Psoas muscle (tissue), 8 donors: Measurements from ENCODE around the gene ATF1. TPM values are rescaled to one million over a fixed set of nuclear protein-coding genes. Genes with fewer than 3 reads are reported as not detected.

Source experiments
- ATAC-seq, 4 donors: fragments of 200-7000 bp; cut with Tn5 transposase; one replicate each; pipeline ENCODE4 v1.9.1; 2020; ENCODE audit warnings: moderate library complexity in 3 of 4, mild to moderate bottlenecking in 2 of 4
- DNase-seq, 2 donors: peaks; one replicate each; pipeline ENCODE4 v3.0.0-alpha.2; 2020
- H3K27ac ChIP-seq: fragments of 200-600 bp; one replicate; pipeline ENCODE4 v1.8.0; 2022
- H3K27me3 ChIP-seq, 3 donors: fragments of 200-600 bp in 1 of 3; one replicate each; pipeline versions ENCODE4 v1.6.1 to v1.8.0; 2013 to 2022; ENCODE audit warnings: low read length in 2 of 3, mild to moderate bottlenecking in 2 of 3, moderate library complexity in 1 of 3; ENCODE audit not compliant: insufficient read depth in 3 of 3
- H3K36me3 ChIP-seq, 2 donors: fragments of 200-600 bp in 1 of 2; one replicate each; pipeline versions ENCODE4 v1.6.1 to v1.8.0; 2013 to 2022; ENCODE audit warnings: low read depth in 1 of 2, mild to moderate bottlenecking in 1 of 2, moderate library complexity in 1 of 2; ENCODE audit not compliant: insufficient read depth in 1 of 2
- H3K4me1 ChIP-seq: fragments of 200-600 bp; one replicate; pipeline ENCODE4 v1.8.0; 2022
- H3K4me3 ChIP-seq: fragments of 200-600 bp; one replicate; pipeline ENCODE4 v1.8.0; 2022; ENCODE audit warnings: mild to moderate bottlenecking
- H3K9me3 ChIP-seq: fragments of 200-600 bp; one replicate; pipeline ENCODE4 v1.8.0; 2022
- WGBS, 3 donors: extraction: QIAGEN DNeasy Blood & Tissue Kit; methylation state at CpG; one replicate each; pipeline versions ENCODE4 v1.1.6 to v1.1.7; 2013; 5-methylcytosine and 5-hydroxymethylcytosine counted together
- intact Hi-C, 2 donors: fragments of 100-400 bp; cut with DNase I; formaldehyde crosslinking; loops; one replicate each; pipeline versions ENCODE4 v1.11.0 to v1.14.2; 2022
- polyA plus RNA-seq, 3 donors: library from polyadenylated mRNA; stranded (reverse); fragments of 200-250 nt; gene quantifications; one replicate each; pipeline ENCODE4 v1.2.3, GENCODE V29; 2013
- total RNA-seq, 4 donors: library from RNA; stranded (reverse); fragmentation: NEBNext Ultra II Directional in 2 of 4; extraction: Animal tissue kit (Norgen Biotek cat#: 25700) in 2 of 4; gene quantifications; one replicate each; pipeline versions ENCODE4 v1.2.1 to v1.2.4, GENCODE V29; 2021 to 2023
- TF ChIP-seq, protein P1 (sequence below): fragments of 200-600 bp; IDR thresholded peaks from one replicate; pipeline ENCODE4 v1.8.0; 2022; ENCODE audit warnings: antibody characterized with exemption
- donor health status: healthy with polysubstance abuse.
- donor health status: DM: no; HTN: no; CAD: no; lungs with moderate emphysema.
- donor health status: Bipolar disorder and iron deficiency.
- donor health status: healthy.
- donor health status: DM: yes; HTN: yes; CAD: no.
- donor health status: DM: no; HTN: no; CAD: no.
- donor health status: DM: no; HTN: no; CAD: no.
- donor health status: DM: yes; HTN: yes; CAD: no.

Gene ATF1
- total and polyA plus RNA-seq, 7 donors = 20.8 to 72.5 (median 41.3) TPM

DNA sequence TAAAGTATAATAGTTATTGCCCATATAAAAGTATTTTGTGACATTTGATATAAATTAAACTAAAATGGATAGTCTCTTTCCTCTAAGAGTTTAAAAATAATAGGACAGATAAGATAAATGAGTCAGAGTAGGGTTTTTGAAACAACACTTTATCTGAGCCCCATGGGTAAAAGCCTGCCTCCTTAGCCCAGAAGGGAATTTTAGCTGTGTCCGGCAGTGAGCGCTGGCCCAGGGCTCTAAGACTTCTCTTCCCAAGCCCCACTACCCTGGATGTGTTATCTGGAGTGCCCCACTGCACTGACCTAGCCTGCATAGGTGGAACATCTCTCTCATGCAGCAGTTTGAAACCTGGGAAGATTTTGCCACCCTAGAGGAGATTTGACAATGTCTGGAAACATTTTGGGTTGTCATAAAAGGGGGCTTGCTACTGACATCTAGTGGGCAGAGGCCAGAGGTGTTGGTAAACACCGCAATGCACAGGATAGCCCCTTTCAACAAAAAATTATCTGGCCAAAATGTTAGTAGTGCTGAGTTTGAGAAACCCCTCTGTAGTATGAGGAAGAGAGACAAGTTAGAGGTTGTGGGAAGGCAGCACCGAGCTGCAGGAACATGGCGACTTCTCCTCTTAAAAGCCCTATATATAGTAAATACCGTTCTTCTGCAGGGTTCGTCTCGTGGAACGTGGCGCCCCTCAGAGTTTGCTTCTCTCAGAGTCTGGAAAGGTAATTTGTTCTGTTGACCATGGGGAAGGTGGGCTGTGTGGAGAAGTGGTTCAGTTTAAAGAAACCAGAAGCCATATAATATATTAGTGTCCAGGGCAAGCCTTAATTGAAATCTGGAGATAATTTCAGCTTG lies 29.3 kb upstream of the ATF1 start:
- TF ChIP-seq, protein P1, sequence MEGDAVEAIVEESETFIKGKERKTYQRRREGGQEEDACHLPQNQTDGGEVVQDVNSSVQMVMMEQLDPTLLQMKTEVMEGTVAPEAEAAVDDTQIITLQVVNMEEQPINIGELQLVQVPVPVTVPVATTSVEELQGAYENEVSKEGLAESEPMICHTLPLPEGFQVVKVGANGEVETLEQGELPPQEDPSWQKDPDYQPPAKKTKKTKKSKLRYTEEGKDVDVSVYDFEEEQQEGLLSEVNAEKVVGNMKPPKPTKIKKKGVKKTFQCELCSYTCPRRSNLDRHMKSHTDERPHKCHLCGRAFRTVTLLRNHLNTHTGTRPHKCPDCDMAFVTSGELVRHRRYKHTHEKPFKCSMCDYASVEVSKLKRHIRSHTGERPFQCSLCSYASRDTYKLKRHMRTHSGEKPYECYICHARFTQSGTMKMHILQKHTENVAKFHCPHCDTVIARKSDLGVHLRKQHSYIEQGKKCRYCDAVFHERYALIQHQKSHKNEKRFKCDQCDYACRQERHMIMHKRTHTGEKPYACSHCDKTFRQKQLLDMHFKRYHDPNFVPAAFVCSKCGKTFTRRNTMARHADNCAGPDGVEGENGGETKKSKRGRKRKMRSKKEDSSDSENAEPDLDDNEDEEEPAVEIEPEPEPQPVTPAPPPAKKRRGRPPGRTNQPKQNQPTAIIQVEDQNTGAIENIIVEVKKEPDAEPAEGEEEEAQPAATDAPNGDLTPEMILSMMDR = peak; percentile 65
- Histone ChIP-seq H3K9me3 (no peaks in the 10 kb centered on the region), H3K27me3 (no peaks in the 10 kb centered on the region), H3K4me3 (no peak overlapping the region), H3K36me3 (peaks cover 11 to 92% of the 10 kb centered on the region in 2 donors), H3K27ac (no peak overlapping the region), H3K4me1 (no peaks in the 10 kb centered on the region)
- DNase-seq (no peak), ATAC-seq (peak in 3 of 4 donors; percentile 74 to 83 (median 76))
- 68 to 82% (median 78%) methylated on average over 10 of the region's 10 CpGs for WGBS, 3 donors
- intact Hi-C loops = loop anchor here (5.0 kb wide), 2 partner anchors 42 to 227 kb away; no protein-coding TSS in a partner anchor

DNA sequence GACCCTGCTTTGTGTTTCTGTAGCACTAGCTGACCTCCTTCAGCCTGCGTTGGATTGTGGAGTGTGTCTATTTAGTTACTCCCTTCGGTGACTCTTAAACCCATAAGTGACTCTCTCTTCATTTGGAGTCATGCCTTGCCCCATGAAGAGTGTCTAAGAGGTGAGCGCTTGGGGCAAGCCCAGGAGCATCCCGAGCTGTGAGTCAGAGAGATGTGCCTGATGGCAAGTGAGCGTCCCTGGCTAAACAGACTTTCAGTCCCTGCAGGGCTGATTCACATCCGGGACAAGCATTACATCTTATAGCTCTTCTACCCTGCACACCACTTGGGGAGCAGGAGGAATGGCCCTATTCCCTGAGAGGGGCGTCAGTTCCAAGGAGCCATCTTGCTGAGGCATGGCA lies 24.3 kb upstream of the ATF1 start:
- no peak overlapping the region for H3K4me3 ChIP-seq
- H3K9me3 ChIP-seq = no peaks in the 10 kb centered on the region
- H3K36me3 ChIP-seq = peaks cover 17 to 93% of the 10 kb centered on the region in 2 donors
- 93 to 97% (median 96%) methylated on average over 7 of the region's 7 CpGs for WGBS, 3 donors
- no peaks in the 10 kb centered on the region for H3K27me3 ChIP-seq
- DNase-seq = no peak
- H3K4me1 ChIP-seq = no peaks in the 10 kb centered on the region
- TF ChIP-seq, protein P1 = no peak
- ATAC-seq = no peak
- intact Hi-C loops = loop anchor here (5.0 kb wide), 1 partner anchor 232 kb away; no protein-coding TSS in a partner anchor
- no peak overlapping the region for H3K27ac ChIP-seq

DNA sequence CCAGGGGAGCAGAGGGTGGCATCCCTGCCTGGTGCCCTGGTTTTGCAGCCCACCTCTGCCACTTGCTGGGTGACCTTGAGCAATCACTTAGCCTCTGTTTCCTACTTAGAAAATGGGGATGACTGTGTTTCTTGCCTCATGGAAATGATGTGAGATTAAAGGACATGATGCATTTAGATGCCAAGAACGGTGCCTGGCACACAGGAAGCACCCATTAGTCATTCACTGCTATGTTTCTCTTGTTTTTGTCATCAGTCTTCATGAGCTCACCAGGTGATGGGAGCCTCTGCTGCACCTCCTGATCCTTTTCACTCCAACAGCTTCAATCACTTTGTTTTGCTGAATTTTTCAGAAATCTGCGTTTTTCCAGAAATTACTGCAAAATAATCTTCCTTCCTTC lies 23.6 kb upstream of the ATF1 start:
- ATAC-seq (peak in 1 of 4 donors; percentile 33), DNase-seq (no peak)
- H3K36me3 ChIP-seq = peaks cover 17 to 100% of the 10 kb centered on the region in 2 donors
- intact Hi-C loops = no loop called here
- TF ChIP-seq, protein P1 = no peak
- H3K27me3 ChIP-seq = no peaks in the 10 kb centered on the region
- H3K4me3 ChIP-seq = no peak overlapping the region
- no peak overlapping the region for H3K27ac ChIP-seq
- no peaks in the 10 kb centered on the region for H3K4me1 ChIP-seq
- H3K9me3 ChIP-seq = no peaks in the 10 kb centered on the region
- WGBS, 3 donors = 89 to 91% (median 90%) methylated on average over 2 of the region's 2 CpGs

DNA sequence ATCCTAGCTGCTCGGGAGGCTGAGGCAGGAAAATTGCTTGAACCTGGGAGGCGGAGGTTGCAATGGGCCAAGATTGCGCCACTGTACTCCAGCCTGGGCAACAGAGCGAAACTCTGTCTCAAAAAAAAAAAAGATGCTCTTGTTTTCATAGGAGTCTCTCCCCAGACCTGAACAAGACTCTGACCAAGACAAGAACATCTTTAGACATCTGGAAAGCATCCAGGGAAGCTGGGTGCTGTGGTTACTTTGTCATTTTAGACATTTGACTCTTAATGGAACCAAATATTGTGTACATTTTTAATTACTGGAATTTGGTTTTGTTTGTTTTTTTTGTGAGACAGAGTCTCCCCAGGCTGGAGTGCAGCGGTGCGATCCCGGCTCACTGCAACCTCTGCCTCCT lies 21.1 kb upstream of the ATF1 start:
- intact Hi-C loops = no loop called here

More for the DNA sequence above, 21.1 kb upstream of the ATF1 start:
- TF ChIP-seq, protein P1 = no peak
- DNase-seq = no peak
- no peak overlapping the region for H3K4me3 ChIP-seq
- peaks cover 14 to 100% of the 10 kb centered on the region in 2 donors for H3K36me3 ChIP-seq
- no peaks in the 10 kb centered on the region for H3K4me1 ChIP-seq
- H3K27ac ChIP-seq = no peak overlapping the region
- 95 to 99% (median 98%) methylated on average over 7 of the region's 7 CpGs for WGBS, 3 donors
- no peak for ATAC-seq
- no peaks in the 10 kb centered on the region for H3K27me3 ChIP-seq
- no peaks in the 10 kb centered on the region for H3K9me3 ChIP-seq
